K562 (cell line): Measurements from ENCODE around the gene DBF4B. TPM values are rescaled to one million over a fixed set of nuclear protein-coding genes. Genes with fewer than 3 reads are reported as not detected.

ENCODE experiments used
- ATAC-seq: fragments of 200-7000 bp; cut with Tn5 transposase; 3 replicates; pipeline ENCODE4 v1.9.1; 2020; ENCODE audit warnings: moderate library complexity
- BruUV-seq: library from RNA; stranded (reverse); fragments of 400-500 nt; replicated peaks from 2 replicates; lab custom pipeline; 2021; lab: Mats Ljungman, UMichigan
- CTCF ChIA-PET: fragments of 300-600 bp; formaldehyde crosslinking; extraction: SDS; loops from one replicate; lab custom pipeline; 2021; ENCODE audit warnings: low intra/inter-chr PET ratio; lab: Yijun Ruan, JAX
- POLR2A ChIA-PET: fragments of 300-600, 350-650 bp; sonication (Branson Sonifier 250); formaldehyde crosslinking; extraction: SDS; loops from one replicate; lab custom pipeline; 2021; ENCODE audit warnings: antibody characterized with exemption, inconsistent platforms; lab: Yijun Ruan, JAX
- DNase-seq, 4 experiments: peaks; one replicate each; pipeline versions ENCODE4 v3.0.0 to v3.0.0-alpha.2; 2011 to 2018; ENCODE audit warnings: low spot score in 3 of 4, mixed read lengths in 3 of 4; ENCODE audit errors: extremely low read depth in 1 of 4
- FAIRE-seq: peaks from 2 replicates; lab custom pipeline; 2011; peaks lifted over from hg19 to GRCh38; lab: Jason Lieb, UNC
- H2AFZ ChIP-seq: 2 replicates; pipeline ENCODE4 v1.6.0; 2011; ENCODE audit warnings: low read depth, low read length, control low read depth, inconsistent platforms
- H3K27ac ChIP-seq: fragments of 200-600 bp; 3 replicates; pipeline ENCODE4 v1.8.0; 2011; ENCODE audit warnings: low read depth, mild to moderate bottlenecking, control low read depth, inconsistent platforms, low read length, moderate library complexity, mixed read lengths; ENCODE audit errors: extremely low read depth
- H3K27me3 ChIP-seq, 2 experiments: fragments of 300-600 bp in 1 of 2; 2 replicates in 1 of 2; 3 replicates in 1 of 2; pipeline versions ENCODE4 v1.6.0 to v1.8.0; 2011; ENCODE audit warnings: inconsistent platforms in 2 of 2, low read length in 2 of 2, mild to moderate bottlenecking in 1 of 2, mixed read lengths in 1 of 2, moderate library complexity in 1 of 2; ENCODE audit not compliant: control insufficient read depth in 2 of 2, insufficient read depth in 2 of 2
- H3K36me3 ChIP-seq: fragments of 300-600 bp; 3 replicates; pipeline ENCODE4 v1.8.0; 2011; ENCODE audit warnings: mild to moderate bottlenecking, low read length, inconsistent platforms; ENCODE audit not compliant: control insufficient read depth, insufficient read depth
- H3K4me1 ChIP-seq, 2 experiments: fragments of 200-600 bp in 1 of 2; replicated peaks in 1 of 2; 2 replicates in 1 of 2; 3 replicates in 1 of 2; pipeline versions ENCODE4 v1.5.1 to v1.8.0; 2011; ENCODE audit warnings: inconsistent platforms in 2 of 2, low read length in 2 of 2, mild to moderate bottlenecking in 1 of 2, mixed read lengths in 1 of 2, moderate library complexity in 1 of 2; ENCODE audit not compliant: control insufficient read depth in 2 of 2, insufficient read depth in 2 of 2
- H3K4me2 ChIP-seq: 2 replicates; pipeline ENCODE4 v1.6.1; 2011; ENCODE audit warnings: low read length, control low read depth, inconsistent platforms, mixed read lengths; ENCODE audit not compliant: insufficient read depth
- H3K4me3 ChIP-seq: fragments of 200-600 bp; sonication (generic), shearing (Covaris generic); 2 replicates; pipeline ENCODE4 v1.5.1; 2016; ENCODE audit warnings: control low read depth, inconsistent platforms
- H3K79me2 ChIP-seq: fragments of 200-600 bp; 3 replicates; pipeline ENCODE4 v1.8.0; 2011; ENCODE audit warnings: low read length, inconsistent platforms; ENCODE audit not compliant: control insufficient read depth, insufficient read depth
- H3K9ac ChIP-seq, 2 experiments: 2 replicates each; pipeline versions ENCODE4 v1.6.0 to v1.6.1; 2011; ENCODE audit warnings: low read depth in 2 of 2, low read length in 2 of 2, control low read depth in 1 of 2, inconsistent platforms in 1 of 2, mild to moderate bottlenecking in 1 of 2, mixed read lengths in 1 of 2; ENCODE audit not compliant: insufficient read depth in 1 of 2
- H3K9me1 ChIP-seq: one replicate; pipeline ENCODE4 v1.6.0; 2011; ENCODE audit warnings: inconsistent platforms, mild to moderate bottlenecking, low read length, moderate library complexity; ENCODE audit not compliant: control insufficient read depth, insufficient read depth
- H3K9me3 ChIP-seq: replicated peaks from 2 replicates; pipeline ENCODE4 v1.5.1; 2011; ENCODE audit warnings: low read depth, low read length, inconsistent platforms; ENCODE audit not compliant: control insufficient read depth, insufficient read depth
- H4K20me1 ChIP-seq: replicated peaks from 2 replicates; pipeline ENCODE4 v1.6.1; 2011; ENCODE audit warnings: low read length, inconsistent platforms, mixed read lengths; ENCODE audit not compliant: control insufficient read depth, insufficient read depth
- ARID2 ChIP-seq: fragments of 450-650 bp; IDR thresholded peaks from 2 replicates; pipeline ENCODE4 v1.6.1; 2017; ENCODE audit warnings: antibody characterized with exemption, mild to moderate bottlenecking
- CREM ChIP-seq: IDR thresholded peaks from 2 replicates; pipeline ENCODE4 v1.6.1; 2014; ENCODE audit warnings: antibody characterized with exemption, low read depth
- DEAF1 ChIP-seq: fragments of 450-650 bp; formaldehyde crosslinking; IDR thresholded peaks from 2 replicates; pipeline ENCODE4 v1.4.0; 2020; ENCODE audit warnings: mild to moderate bottlenecking, moderate library complexity
- FUS ChIP-seq: fragments of 200-400 bp; formaldehyde crosslinking; optimal IDR thresholded peaks from 2 replicates; pipeline ENCODE3; 2017; ENCODE audit warnings: low read depth, low read length
- LARP7 ChIP-seq: fragments of 450-650 bp; IDR thresholded peaks from 2 replicates; pipeline ENCODE4 v1.6.1; 2016
- MCM7 ChIP-seq, 2 experiments: fragments of 450-650 bp; IDR thresholded peaks; 2 replicates each; pipeline ENCODE4 v1.6.1; 2016 to 2018
- MYNN ChIP-seq, 2 experiments: sonication (generic); formaldehyde crosslinking in 1 of 2; IDR thresholded peaks; 2 replicates each; pipeline versions ENCODE4 v1.5.0 to v1.6.1; 2016 to 2020; ENCODE audit warnings: antibody characterized with exemption in 1 of 2, missing genetic modification reagents in 1 of 2
- NONO ChIP-seq, 2 experiments: fragments of 200-400 bp in 1 of 2; fragments of 450-650 bp in 1 of 2; formaldehyde crosslinking in 1 of 2; IDR thresholded peaks; 2 replicates each; pipeline ENCODE4 v1.6.1; 2017; ENCODE audit warnings: low read depth in 2 of 2, mild to moderate bottlenecking in 2 of 2, moderate library complexity in 2 of 2, low read length in 1 of 2
- POU5F1 ChIP-seq: fragments of 150-350 bp; IDR thresholded peaks from 2 replicates; pipeline ENCODE4 v1.6.1; 2014; ENCODE audit warnings: borderline replicate concordance, low read length, low read depth, mild to moderate bottlenecking; ENCODE audit not compliant: partially characterized antibody
- SMAD3 ChIP-seq: fragments of 450-650 bp; formaldehyde crosslinking; conservative IDR thresholded peaks from 2 replicates; pipeline ENCODE4 v1.4.0; 2020; ENCODE audit warnings: mild to moderate bottlenecking
- STAT5B ChIP-seq: fragments of 250-450 bp; sonication (Bioruptor Pico); IDR thresholded peaks from 2 replicates; pipeline ENCODE4 v1.8.0; 2021; ENCODE audit warnings: mild to moderate bottlenecking, inconsistent platforms
- TAF9B ChIP-seq: fragments of 450-650 bp; IDR thresholded peaks from 2 replicates; pipeline ENCODE4 v1.6.1; 2018; ENCODE audit warnings: mild to moderate bottlenecking; ENCODE audit not compliant: partially characterized antibody
- WHSC1 ChIP-seq: IDR thresholded peaks from one replicate; pipeline ENCODE4 v1.6.1; 2012; ENCODE audit warnings: low read length, control low read depth, inconsistent platforms
- ZNF408 ChIP-seq: fragments of 250-450 bp; sonication (Bioruptor Pico); IDR thresholded peaks from 2 replicates; pipeline ENCODE4 v1.4.0; 2020; ENCODE audit warnings: low read depth, mild to moderate bottlenecking, moderate library complexity
- WGBS: fragments of 100-300 bp; shearing (Covaris generic); methylation state at CpG from one replicate; pipeline ENCODE4 v1.1.6; 2016; ENCODE audit warnings: low coverage, mixed read lengths; ENCODE audit not compliant: insufficient coverage; ENCODE audit errors: missing lambda C conversion rate; 5-methylcytosine and 5-hydroxymethylcytosine counted together
- in situ Hi-C: fragments of 300-500 bp; cut with MboI; formaldehyde crosslinking; loops from 4 replicates; pipeline ENCODE4 v1.15.0; 2018; ENCODE audit warnings: inconsistent platforms, mixed read lengths
- intact Hi-C: fragments of 100-400 bp; cut with micrococcal nuclease; formaldehyde crosslinking; loops from 2 replicates; pipeline ENCODE4 v1.14.2; 2022
- polyA plus RNA-seq, 8 experiments: library from polyadenylated mRNA; depleted of rRNA in 4 of 8; stranded (reverse) in 5 of 8; unstranded in 3 of 8; fragments of >200 nt; fragmentation: Nextera tagmentation in 2 of 8; fragmentation: Illumina TruSeq in 1 of 8; extraction: Ambion mirVana in 2 of 8; extraction: Trizol in 1 of 8; gene quantifications; 2 replicates each; pipeline versions ENCODE4 v1.2.1 to v1.2.3, GENCODE V29; 2011 to 2014; ENCODE audit warnings: inconsistent platforms in 1 of 8, missing spikeins in 1 of 8
- total RNA-seq, 7 experiments: library from RNA; depleted of rRNA in 6 of 7; stranded (reverse); fragments of >200 nt in 6 of 7; fragmentation: Illumina TruSeq in 2 of 7; extraction: Trizol in 2 of 7; gene quantifications; 2 replicates each; pipeline versions ENCODE4 v1.2.1 to v1.2.3, GENCODE V29; 2011 to 2021; ENCODE audit warnings: low replicate concordance in 1 of 7

Gene DBF4B
- total and polyA plus RNA-seq, 9 of the 15 experiments (the other 6 are each of a cell fraction or from before 2014, with no cell fraction given), result 2.5 to 26.9 (median 14.6) TPM

- Histone ChIP-seq H2AFZ (no peak overlapping the region), H3K4me2 (no peak overlapping the region), H3K9ac (no peak overlapping the region), H3K9me1 (no peaks in the 10 kb centered on the region), H3K27ac (no peak overlapping the region), H3K4me1 (peaks cover 0 to 5% of the 10 kb centered on the region in 2 experiments; a peak in 2 of 5 replicates), H3K36me3 (no peaks in the 10 kb centered on the region), H3K4me3 (no peak overlapping the region), H3K27me3 (peaks cover 21 to 46% of the 10 kb centered on the region in 2 experiments; a peak in 4 of 5 replicates), H4K20me1 (no peaks in the 10 kb centered on the region; the same call in 1 of the 2 replicates), H3K79me2 (no peaks in the 10 kb centered on the region), H3K9me3 (no peaks in the 10 kb centered on the region)
- ATAC-seq (no peak), FAIRE-seq (no peak), DNase-seq (no peak)
- BruUV-seq, result no TSS peak
- TF ChIP-seq WHSC1 (no peak), SMAD3 (CRISPR knock-in tag) (no peak), LARP7 (no peak), ZNF408 (CRISPR knock-in tag) (no peak), MCM7 (IDR thresholded peaks at IDR 0.05) (no peak), MYNN (IDR thresholded peaks at IDR 0.05) (no peak), MYNN (CRISPR knock-in tag; IDR thresholded peaks at IDR 0.05) (no peak), TAF9B (no peak), POU5F1 (no peak), NONO (IDR thresholded peaks at IDR 0.05; ENCODE audit: low read depth in 2 of 2, low read length in 1 of 2) (no peak), CREM (no peak), STAT5B (CRISPR knock-in tag) (no peak), ARID2 (no peak), FUS (no peak), DEAF1 (no peak)
- in situ Hi-C loops (no loop called here), intact Hi-C loops (no loop called here)
- ChIA-PET POLR2A (interaction anchor here (0.7 to 1.5 kb wide), 2 partner anchors 16 to 26 kb away, joined by 3 to 5 read pairs; no protein-coding TSS in a partner anchor), CTCF (no interaction called here)
- WGBS, result under 1% methylated on average over 12 of the region's 15 CpGs
Observed at GRCh38 chr17:44787271-44787940, 78.9 kb downstream of the DBF4B start.
